NB4 (cell line): ENCODE measurements around the gene MALRD1.

ENCODE experiments used
- MYC ChIP-seq: IDR thresholded peaks from 2 replicates; pipeline ENCODE4 v1.6.1; 2011; ENCODE audit warnings: low read depth, low read length
- TF ChIP-seq, protein P1 (sequence below): IDR thresholded peaks from one replicate; pipeline ENCODE4 v1.5.1; 2012; ENCODE audit warnings: low read depth, low read length

- TF ChIP-seq MYC = no peak
- TF ChIP-seq, protein P1, sequence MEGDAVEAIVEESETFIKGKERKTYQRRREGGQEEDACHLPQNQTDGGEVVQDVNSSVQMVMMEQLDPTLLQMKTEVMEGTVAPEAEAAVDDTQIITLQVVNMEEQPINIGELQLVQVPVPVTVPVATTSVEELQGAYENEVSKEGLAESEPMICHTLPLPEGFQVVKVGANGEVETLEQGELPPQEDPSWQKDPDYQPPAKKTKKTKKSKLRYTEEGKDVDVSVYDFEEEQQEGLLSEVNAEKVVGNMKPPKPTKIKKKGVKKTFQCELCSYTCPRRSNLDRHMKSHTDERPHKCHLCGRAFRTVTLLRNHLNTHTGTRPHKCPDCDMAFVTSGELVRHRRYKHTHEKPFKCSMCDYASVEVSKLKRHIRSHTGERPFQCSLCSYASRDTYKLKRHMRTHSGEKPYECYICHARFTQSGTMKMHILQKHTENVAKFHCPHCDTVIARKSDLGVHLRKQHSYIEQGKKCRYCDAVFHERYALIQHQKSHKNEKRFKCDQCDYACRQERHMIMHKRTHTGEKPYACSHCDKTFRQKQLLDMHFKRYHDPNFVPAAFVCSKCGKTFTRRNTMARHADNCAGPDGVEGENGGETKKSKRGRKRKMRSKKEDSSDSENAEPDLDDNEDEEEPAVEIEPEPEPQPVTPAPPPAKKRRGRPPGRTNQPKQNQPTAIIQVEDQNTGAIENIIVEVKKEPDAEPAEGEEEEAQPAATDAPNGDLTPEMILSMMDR = no peak
Observed at GRCh38 chr10:19658622-19659233, 610.1 kb downstream of the MALRD1 start.
